HL-60 (cell line): ENCODE measurements around the gene TPST2.

Experiments
- POLR2AphosphoS5 ChIP-seq: IDR thresholded peaks from 2 replicates; pipeline ENCODE4 v1.6.1; 2012; ENCODE audit warnings: low read depth
- TF ChIP-seq, protein P1 (sequence below): IDR thresholded peaks from one replicate; pipeline ENCODE4 v1.5.1; 2011; ENCODE audit warnings: low read length, control low read depth, inconsistent platforms; ENCODE audit not compliant: insufficient read depth
- TF ChIP-seq, protein P2 (sequence below): IDR thresholded peaks from 2 replicates; pipeline ENCODE4 v1.6.1; 2012; ENCODE audit warnings: low read depth; ENCODE audit not compliant: insufficient replicate concordance

DNA sequence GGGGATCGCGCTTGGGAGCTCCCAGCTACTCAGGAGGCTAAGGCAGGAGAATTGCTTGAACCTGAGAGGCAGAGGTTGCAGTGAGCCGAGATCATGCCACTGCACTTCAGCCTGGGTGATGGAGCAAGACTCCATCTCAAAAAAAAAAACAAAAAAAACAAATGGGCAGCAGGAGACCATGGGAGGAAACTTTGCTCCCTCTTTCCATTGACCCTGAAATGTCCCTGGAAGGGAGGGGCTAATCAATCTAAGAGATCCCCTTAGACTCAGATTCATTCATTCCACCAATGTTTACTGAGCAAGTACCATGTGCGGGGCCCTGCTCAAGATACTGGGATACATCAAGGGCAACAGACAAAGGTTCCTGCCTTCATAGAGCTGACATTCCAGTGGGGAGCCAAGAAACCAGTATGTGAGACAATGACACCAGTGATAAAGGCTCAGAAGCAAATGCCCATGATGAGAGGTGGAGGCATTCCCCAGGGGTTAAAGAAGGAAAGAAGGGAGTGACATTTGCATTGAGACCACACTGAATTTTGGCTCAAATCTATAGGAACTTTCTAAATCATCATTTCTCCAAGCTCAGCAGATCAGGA lies 39.9 kb downstream of the TPST2 start:
- TF ChIP-seq, protein P1, sequence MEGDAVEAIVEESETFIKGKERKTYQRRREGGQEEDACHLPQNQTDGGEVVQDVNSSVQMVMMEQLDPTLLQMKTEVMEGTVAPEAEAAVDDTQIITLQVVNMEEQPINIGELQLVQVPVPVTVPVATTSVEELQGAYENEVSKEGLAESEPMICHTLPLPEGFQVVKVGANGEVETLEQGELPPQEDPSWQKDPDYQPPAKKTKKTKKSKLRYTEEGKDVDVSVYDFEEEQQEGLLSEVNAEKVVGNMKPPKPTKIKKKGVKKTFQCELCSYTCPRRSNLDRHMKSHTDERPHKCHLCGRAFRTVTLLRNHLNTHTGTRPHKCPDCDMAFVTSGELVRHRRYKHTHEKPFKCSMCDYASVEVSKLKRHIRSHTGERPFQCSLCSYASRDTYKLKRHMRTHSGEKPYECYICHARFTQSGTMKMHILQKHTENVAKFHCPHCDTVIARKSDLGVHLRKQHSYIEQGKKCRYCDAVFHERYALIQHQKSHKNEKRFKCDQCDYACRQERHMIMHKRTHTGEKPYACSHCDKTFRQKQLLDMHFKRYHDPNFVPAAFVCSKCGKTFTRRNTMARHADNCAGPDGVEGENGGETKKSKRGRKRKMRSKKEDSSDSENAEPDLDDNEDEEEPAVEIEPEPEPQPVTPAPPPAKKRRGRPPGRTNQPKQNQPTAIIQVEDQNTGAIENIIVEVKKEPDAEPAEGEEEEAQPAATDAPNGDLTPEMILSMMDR: no peak
- TF ChIP-seq, protein P2, sequence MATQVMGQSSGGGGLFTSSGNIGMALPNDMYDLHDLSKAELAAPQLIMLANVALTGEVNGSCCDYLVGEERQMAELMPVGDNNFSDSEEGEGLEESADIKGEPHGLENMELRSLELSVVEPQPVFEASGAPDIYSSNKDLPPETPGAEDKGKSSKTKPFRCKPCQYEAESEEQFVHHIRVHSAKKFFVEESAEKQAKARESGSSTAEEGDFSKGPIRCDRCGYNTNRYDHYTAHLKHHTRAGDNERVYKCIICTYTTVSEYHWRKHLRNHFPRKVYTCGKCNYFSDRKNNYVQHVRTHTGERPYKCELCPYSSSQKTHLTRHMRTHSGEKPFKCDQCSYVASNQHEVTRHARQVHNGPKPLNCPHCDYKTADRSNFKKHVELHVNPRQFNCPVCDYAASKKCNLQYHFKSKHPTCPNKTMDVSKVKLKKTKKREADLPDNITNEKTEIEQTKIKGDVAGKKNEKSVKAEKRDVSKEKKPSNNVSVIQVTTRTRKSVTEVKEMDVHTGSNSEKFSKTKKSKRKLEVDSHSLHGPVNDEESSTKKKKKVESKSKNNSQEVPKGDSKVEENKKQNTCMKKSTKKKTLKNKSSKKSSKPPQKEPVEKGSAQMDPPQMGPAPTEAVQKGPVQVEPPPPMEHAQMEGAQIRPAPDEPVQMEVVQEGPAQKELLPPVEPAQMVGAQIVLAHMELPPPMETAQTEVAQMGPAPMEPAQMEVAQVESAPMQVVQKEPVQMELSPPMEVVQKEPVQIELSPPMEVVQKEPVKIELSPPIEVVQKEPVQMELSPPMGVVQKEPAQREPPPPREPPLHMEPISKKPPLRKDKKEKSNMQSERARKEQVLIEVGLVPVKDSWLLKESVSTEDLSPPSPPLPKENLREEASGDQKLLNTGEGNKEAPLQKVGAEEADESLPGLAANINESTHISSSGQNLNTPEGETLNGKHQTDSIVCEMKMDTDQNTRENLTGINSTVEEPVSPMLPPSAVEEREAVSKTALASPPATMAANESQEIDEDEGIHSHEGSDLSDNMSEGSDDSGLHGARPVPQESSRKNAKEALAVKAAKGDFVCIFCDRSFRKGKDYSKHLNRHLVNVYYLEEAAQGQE: no peak
- TF ChIP-seq POLR2AphosphoS5: no peak
